PC-9 (cell line): ENCODE results near the gene CMIP.

Source experiments
- EZH2 ChIP-seq: fragments of 200-600 bp; sonication (generic); IDR thresholded peaks from 2 replicates; pipeline ENCODE4 v1.8.0; 2017; ENCODE audit warnings: antibody characterized with exemption, low read depth
- TF ChIP-seq, protein P1 (sequence below): fragments of 200-600 bp; sonication (generic); conservative IDR thresholded peaks from 2 replicates; pipeline ENCODE4 v1.6.1; 2017; ENCODE audit warnings: mixed run types, antibody characterized with exemption, mild to moderate bottlenecking, moderate library complexity

- TF ChIP-seq EZH2: no peak
- TF ChIP-seq, protein P1, sequence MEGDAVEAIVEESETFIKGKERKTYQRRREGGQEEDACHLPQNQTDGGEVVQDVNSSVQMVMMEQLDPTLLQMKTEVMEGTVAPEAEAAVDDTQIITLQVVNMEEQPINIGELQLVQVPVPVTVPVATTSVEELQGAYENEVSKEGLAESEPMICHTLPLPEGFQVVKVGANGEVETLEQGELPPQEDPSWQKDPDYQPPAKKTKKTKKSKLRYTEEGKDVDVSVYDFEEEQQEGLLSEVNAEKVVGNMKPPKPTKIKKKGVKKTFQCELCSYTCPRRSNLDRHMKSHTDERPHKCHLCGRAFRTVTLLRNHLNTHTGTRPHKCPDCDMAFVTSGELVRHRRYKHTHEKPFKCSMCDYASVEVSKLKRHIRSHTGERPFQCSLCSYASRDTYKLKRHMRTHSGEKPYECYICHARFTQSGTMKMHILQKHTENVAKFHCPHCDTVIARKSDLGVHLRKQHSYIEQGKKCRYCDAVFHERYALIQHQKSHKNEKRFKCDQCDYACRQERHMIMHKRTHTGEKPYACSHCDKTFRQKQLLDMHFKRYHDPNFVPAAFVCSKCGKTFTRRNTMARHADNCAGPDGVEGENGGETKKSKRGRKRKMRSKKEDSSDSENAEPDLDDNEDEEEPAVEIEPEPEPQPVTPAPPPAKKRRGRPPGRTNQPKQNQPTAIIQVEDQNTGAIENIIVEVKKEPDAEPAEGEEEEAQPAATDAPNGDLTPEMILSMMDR: no peak
Measured at GRCh38 chr16:81614654-81615359, 170.2 kb downstream of the CMIP start.
